ENCODE measurements around the gene TCF4. TPM values are rescaled to one million over a fixed set of nuclear protein-coding genes. Genes with fewer than 3 reads are reported as not detected.

Gene TCF4
- total RNA-seq, 6 donors from 2014 or later = 70.6 to 115 (median 92.4) TPM

DNA sequence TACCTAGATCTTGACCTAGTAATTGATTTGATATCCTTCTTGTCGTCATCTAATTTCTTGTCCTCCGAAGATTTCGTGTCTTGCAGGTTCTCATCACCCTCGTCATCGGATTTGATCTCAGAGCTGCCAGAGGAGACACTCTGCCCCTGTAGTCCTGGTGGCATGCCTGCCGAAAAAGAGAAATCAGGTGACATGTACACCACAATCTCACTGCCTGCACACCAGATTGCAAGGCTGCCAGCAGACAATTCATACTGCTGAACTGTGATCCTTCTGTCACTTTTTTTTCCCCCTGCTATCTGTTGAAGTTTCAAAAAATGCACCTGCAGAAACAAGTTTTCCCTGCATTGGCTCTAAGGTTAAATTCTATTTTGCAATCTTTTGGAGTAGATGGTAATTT lies 355.5 kb downstream of the TCF4 start:
- no peak for ATAC-seq (ENCODE audit: low FRiP score in 2 of 2)
- no peak for DNase-seq
- Histone ChIP-seq H3K9me3 (no peaks in the 10 kb centered on the region), H3K4me3 (no peak overlapping the region), H3K27me3 (no peaks in the 10 kb centered on the region), H3K4me1 (peaks cover 0 to 17% (median 4%) of the 10 kb centered on the region in 4 donors), H3K36me3 (peaks cover 0 to 65% (median 5%) of the 10 kb centered on the region in 4 donors), H3K27ac (no peak overlapping the region)
- 94 to 95% methylated on average over 6 of the region's 6 CpGs for WGBS, 2 donors
- TF ChIP-seq POLR2A (IDR thresholded peaks at IDR 0.05) = no peak
- TF ChIP-seq EP300 (IDR thresholded peaks at IDR 0.05) = no peak
- TF ChIP-seq, protein P1, sequence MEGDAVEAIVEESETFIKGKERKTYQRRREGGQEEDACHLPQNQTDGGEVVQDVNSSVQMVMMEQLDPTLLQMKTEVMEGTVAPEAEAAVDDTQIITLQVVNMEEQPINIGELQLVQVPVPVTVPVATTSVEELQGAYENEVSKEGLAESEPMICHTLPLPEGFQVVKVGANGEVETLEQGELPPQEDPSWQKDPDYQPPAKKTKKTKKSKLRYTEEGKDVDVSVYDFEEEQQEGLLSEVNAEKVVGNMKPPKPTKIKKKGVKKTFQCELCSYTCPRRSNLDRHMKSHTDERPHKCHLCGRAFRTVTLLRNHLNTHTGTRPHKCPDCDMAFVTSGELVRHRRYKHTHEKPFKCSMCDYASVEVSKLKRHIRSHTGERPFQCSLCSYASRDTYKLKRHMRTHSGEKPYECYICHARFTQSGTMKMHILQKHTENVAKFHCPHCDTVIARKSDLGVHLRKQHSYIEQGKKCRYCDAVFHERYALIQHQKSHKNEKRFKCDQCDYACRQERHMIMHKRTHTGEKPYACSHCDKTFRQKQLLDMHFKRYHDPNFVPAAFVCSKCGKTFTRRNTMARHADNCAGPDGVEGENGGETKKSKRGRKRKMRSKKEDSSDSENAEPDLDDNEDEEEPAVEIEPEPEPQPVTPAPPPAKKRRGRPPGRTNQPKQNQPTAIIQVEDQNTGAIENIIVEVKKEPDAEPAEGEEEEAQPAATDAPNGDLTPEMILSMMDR (IDR thresholded peaks at IDR 0.05) = no peak
- no peak for TF ChIP-seq POLR2AphosphoS5 (IDR thresholded peaks at IDR 0.05)

DNA sequence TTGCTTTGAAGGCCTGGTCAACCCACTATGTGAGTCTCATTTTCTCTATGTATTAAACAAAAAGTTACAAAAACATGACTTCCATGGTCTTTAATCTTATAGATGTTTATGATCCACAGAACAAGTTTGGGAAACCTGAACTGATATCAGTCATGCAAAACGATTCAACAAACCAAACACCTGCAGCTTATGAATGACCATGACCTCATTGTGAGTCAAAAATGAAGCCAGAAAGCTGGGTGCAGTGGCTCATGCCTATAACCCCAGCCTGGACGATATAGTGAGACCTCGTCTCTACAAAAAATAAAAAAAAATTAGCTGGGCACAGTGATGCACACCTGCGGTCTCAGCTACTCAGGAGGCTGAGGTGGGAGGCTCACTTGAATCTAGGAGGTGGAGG lies 358.3 kb downstream of the TCF4 start:
- H3K27ac ChIP-seq = no peak overlapping the region
- 89 to 94% methylated on average over 4 of the region's 4 CpGs for WGBS, 2 donors
- peaks cover 0 to 68% (median 5%) of the 10 kb centered on the region in 4 donors for H3K36me3 ChIP-seq
- H3K4me1 ChIP-seq = peaks cover 0 to 10% (median 3%) of the 10 kb centered on the region in 4 donors
- H3K9me3 ChIP-seq = no peaks in the 10 kb centered on the region
- ATAC-seq (ENCODE audit: low FRiP score in 2 of 2) (no peak), DNase-seq (no peak)
- no peaks in the 10 kb centered on the region for H3K27me3 ChIP-seq
- TF ChIP-seq, protein P1 (IDR thresholded peaks at IDR 0.05) = no peak
- TF ChIP-seq POLR2A (IDR thresholded peaks at IDR 0.05) = no peak
- TF ChIP-seq EP300 (IDR thresholded peaks at IDR 0.05) = no peak
- H3K4me3 ChIP-seq = no peak overlapping the region

DNA sequence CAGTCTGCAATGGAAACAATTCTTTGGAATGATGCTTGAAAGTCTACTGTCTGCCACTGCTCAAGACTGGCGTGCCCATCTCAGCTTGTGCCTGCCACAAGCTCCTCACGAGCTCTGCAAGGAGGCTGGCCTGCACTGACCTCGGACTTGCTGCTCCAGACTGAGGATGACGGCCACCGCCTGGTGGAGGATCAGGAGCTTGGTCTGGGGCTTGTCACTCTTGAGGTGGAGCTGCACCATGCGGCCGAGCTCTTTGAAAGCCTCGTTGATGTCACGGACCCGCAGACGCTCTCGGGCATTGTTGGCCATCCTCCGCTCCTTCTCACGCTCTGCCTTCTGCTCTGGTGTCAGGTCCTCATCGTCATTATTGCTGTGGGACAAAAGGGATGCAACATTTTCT lies 359.3 kb downstream of the TCF4 start:
- ATAC-seq (ENCODE audit: low FRiP score in 2 of 2) = peak in 1 of 2 donors; percentile 36

DNA sequence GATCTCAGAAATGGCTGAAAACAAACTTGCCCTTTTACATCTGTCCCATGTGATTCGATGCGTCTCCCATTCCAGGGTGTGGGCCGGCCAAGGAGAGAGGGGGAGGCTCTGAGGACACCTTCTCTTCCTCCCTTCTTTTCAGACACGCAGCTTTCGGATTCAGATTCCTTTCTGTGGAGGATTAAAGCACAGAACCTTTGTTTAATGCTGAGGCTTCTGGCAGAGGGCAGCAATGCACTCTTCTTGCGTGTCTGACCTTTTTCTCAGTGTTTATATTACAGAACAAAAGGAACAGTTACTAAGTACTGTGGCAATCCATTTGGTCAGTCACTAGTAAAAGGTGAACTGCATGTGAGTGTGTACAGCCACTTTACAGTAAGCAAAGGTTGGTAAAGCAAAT lies 359.8 kb downstream of the TCF4 start:
- Histone ChIP-seq H3K36me3 (peaks cover 0 to 57% (median under 1%) of the 10 kb centered on the region in 4 donors), H3K27ac (peak overlapping the region in 3 of 4 donors; percentile 25 to 56 (median 48))

More for the DNA sequence above, 359.3 kb downstream of the TCF4 start:
- WGBS, 2 donors = 68 to 75% methylated on average over 15 of the region's 15 CpGs
- DNase-seq = peak; percentile 25 to 30
- no peaks in the 10 kb centered on the region for H3K27me3 ChIP-seq
- peaks cover 0 to 61% (median 3%) of the 10 kb centered on the region in 4 donors for H3K36me3 ChIP-seq
- H3K9me3 ChIP-seq = no peaks in the 10 kb centered on the region
- H3K4me1 ChIP-seq = peaks cover 0 to 5% (median 0%) of the 10 kb centered on the region in 4 donors
- TF ChIP-seq EP300 (IDR thresholded peaks at IDR 0.05) = no peak
- no peak for TF ChIP-seq POLR2AphosphoS5 (IDR thresholded peaks at IDR 0.05)
- TF ChIP-seq POLR2A (IDR thresholded peaks at IDR 0.05) = no peak
- TF ChIP-seq, protein P1 (IDR thresholded peaks at IDR 0.05) = no peak
- no peak overlapping the region for H3K4me3 ChIP-seq
- H3K27ac ChIP-seq = peak overlapping the region in 2 of 4 donors; percentile 25 to 48

More for the DNA sequence above, 359.8 kb downstream of the TCF4 start:
- DNase-seq (no peak), ATAC-seq (ENCODE audit: low FRiP score in 2 of 2) (no peak)
- no peaks in the 10 kb centered on the region for H3K27me3 ChIP-seq
- no peaks in the 10 kb centered on the region for H3K9me3 ChIP-seq
- 58 to 59% methylated on average over 6 of the region's 6 CpGs for WGBS, 2 donors
- H3K4me1 ChIP-seq = peaks cover 0 to 5% (median 0%) of the 10 kb centered on the region in 4 donors
- H3K4me3 ChIP-seq = no peak overlapping the region
- TF ChIP-seq POLR2A (IDR thresholded peaks at IDR 0.05) (no peak), EP300 (IDR thresholded peaks at IDR 0.05) (no peak), POLR2AphosphoS5 (IDR thresholded peaks at IDR 0.05) (no peak)
- TF ChIP-seq, protein P1 (IDR thresholded peaks at IDR 0.05) = no peak

All from upper lobe of left lung (tissue), 6 donors.